Subcutaneous abdominal adipose tissue (tissue), 5 donors: ENCODE results near the gene MTMR2.

Source experiments
- H3K27ac ChIP-seq: one replicate; pipeline ENCODE4 v1.7.0; 2013; ENCODE audit warnings: low read depth, mild to moderate bottlenecking, inconsistent platforms, low read length, moderate library complexity
- H3K27me3 ChIP-seq, 5 donors: one replicate each; pipeline ENCODE4 v1.7.0; 2013; ENCODE audit warnings: low read length in 5 of 5, inconsistent platforms in 1 of 5; ENCODE audit not compliant: control insufficient read depth in 5 of 5, insufficient read depth in 4 of 5
- H3K36me3 ChIP-seq, 5 donors: one replicate each; pipeline ENCODE4 v1.7.0; 2013; ENCODE audit warnings: low read length in 5 of 5; ENCODE audit not compliant: control insufficient read depth in 5 of 5, insufficient read depth in 5 of 5
- H3K4me1 ChIP-seq, 5 donors: one replicate each; pipeline ENCODE4 v1.7.0; 2013; ENCODE audit warnings: low read length in 5 of 5, mild to moderate bottlenecking in 3 of 5, moderate library complexity in 1 of 5; ENCODE audit not compliant: control insufficient read depth in 5 of 5, insufficient read depth in 5 of 5
- H3K4me3 ChIP-seq, 5 donors: one replicate each; pipeline ENCODE4 v1.7.0; 2013; ENCODE audit warnings: low read length in 5 of 5, low read depth in 1 of 5
- H3K9ac ChIP-seq, 5 donors: one replicate each; pipeline ENCODE4 v1.7.0; 2013; ENCODE audit warnings: low read length in 5 of 5, mild to moderate bottlenecking in 4 of 5, moderate library complexity in 3 of 5
- H3K9me3 ChIP-seq, 5 donors: one replicate each; pipeline ENCODE4 v1.7.0; 2013; ENCODE audit warnings: low read length in 5 of 5; ENCODE audit not compliant: control insufficient read depth in 5 of 5
- donor health status: healthy.
- donor health status: healthy.
- donor health status: healthy.
- donor health status: healthy.
- donor health status: healthy.

Gene MTMR2

DNA sequence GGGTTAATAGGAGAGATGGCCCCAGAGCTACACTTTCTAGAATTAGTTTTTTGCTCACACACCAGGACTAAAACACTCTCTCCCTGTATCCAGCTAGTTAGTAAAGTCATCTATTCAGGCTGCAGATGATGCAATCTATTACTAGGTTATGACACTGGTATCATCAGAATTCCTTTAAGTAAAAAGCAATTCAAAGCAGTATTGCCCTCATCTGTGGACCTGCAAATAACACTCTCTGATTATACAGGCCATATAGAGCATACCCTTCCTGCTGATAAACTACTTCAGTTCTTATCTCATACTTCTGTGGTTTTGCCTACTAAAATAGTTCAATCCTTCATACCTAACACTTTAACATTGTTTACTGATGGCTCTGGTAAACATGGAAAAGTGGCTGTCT lies 13.5 kb upstream of the MTMR2 start:
- no peak overlapping the region for H3K27ac ChIP-seq
- no peak overlapping the region for H3K4me3 ChIP-seq
- no peaks in the 10 kb centered on the region for H3K9me3 ChIP-seq
- H3K9ac ChIP-seq: no peak overlapping the region
- H3K4me1 ChIP-seq: no peaks in the 10 kb centered on the region
- H3K27me3 ChIP-seq: no peaks in the 10 kb centered on the region
- no peaks in the 10 kb centered on the region for H3K36me3 ChIP-seq

- H3K4me3 ChIP-seq: no peak overlapping the region
- peaks cover 0 to 6% (median 0%) of the 10 kb centered on the region in 5 donors for H3K9me3 ChIP-seq
- H3K36me3 ChIP-seq: no peaks in the 10 kb centered on the region
- H3K27me3 ChIP-seq: no peaks in the 10 kb centered on the region
- H3K4me1 ChIP-seq: no peaks in the 10 kb centered on the region
- H3K27ac ChIP-seq: no peak overlapping the region
- H3K9ac ChIP-seq: no peak overlapping the region
Measured at GRCh38 chr11:95933594-95933993, 9.7 kb upstream of the MTMR2 start.

DNA sequence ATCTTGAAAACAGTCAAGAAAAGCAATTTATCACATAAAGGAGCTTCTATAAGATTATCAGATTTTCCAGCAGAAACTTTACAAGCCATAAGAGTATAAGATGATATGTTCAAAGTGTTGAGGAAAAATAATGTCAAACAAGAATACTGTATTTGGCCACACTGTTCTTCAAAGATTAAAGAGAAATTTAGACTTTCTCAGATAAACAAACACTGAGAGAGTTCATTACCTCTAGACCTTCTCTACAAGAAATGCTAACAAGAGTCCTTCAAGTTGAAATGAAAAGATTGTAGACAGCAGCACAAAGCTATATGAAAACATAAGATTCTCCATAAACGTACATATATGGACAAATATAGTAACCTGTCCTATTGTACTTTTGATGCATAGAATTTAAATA lies 8.0 kb upstream of the MTMR2 start:
- H3K27ac ChIP-seq: no peak overlapping the region
- H3K4me1 ChIP-seq: no peaks in the 10 kb centered on the region
- H3K27me3 ChIP-seq: no peaks in the 10 kb centered on the region
- no peak overlapping the region for H3K4me3 ChIP-seq
- H3K9me3 ChIP-seq: peaks cover 0 to 6% (median 0%) of the 10 kb centered on the region in 5 donors
- H3K36me3 ChIP-seq: no peaks in the 10 kb centered on the region
- no peak overlapping the region for H3K9ac ChIP-seq

DNA sequence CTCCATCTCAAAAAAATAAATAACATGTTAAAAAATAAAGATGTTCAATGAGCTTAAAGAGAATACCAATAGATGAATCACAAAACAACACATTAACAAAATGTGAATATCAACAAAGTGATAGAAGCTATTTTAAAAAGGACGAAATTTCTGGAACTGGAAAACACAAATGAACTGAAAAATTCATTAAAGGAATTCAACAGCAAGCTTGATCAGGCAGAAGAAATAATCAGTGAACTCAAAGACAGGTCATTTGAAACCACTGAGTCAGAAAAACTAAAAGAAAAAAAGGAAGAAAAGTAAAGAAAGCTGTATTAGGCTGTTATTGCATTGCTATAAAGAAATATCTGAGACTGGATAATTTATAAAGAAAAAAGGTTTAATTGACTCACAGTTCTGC lies 7.0 kb upstream of the MTMR2 start:
- Histone ChIP-seq H3K27ac (no peak overlapping the region), H3K9ac (no peak overlapping the region), H3K36me3 (no peaks in the 10 kb centered on the region), H3K27me3 (no peaks in the 10 kb centered on the region), H3K9me3 (peaks cover 0 to 6% (median 0%) of the 10 kb centered on the region in 5 donors), H3K4me3 (no peak overlapping the region), H3K4me1 (no peaks in the 10 kb centered on the region)

- H3K9me3 ChIP-seq: peaks cover 0 to 6% (median 0%) of the 10 kb centered on the region in 5 donors
- no peak overlapping the region for H3K27ac ChIP-seq
- no peak overlapping the region for H3K9ac ChIP-seq
- no peak overlapping the region for H3K4me3 ChIP-seq
- peaks cover 2 to 24% (median 16%) of the 10 kb centered on the region in 5 donors for H3K4me1 ChIP-seq
- no peaks in the 10 kb centered on the region for H3K36me3 ChIP-seq
- H3K27me3 ChIP-seq: no peaks in the 10 kb centered on the region
Measured at GRCh38 chr11:95926726-95927125, 2.8 kb upstream of the MTMR2 start.

DNA sequence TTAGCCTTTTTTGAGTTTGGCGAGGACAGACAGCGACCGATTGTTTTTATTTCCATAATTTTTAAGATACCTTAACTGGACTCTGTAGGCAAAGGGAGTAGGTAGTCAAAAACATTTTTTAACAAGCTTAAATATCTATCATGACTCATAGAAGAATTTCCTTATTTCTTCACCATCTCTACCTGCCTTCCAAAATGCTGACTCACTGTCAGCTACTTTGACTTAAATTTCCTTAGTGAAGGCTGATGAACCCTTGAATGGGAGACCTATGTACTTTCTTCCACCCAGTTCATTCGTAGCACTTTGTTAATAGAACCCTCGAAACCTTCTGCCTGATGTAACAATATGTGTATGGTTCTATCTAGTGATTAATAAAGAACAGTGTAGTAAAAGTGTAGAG lies 1.1 kb upstream of the MTMR2 start:
- H3K4me3 ChIP-seq: peak overlapping the region in 2 of 5 donors; percentile 95 to 97

GRCh38 chr11:95924414-95924760 lies 480 bp upstream of the MTMR2 start:
- no peaks in the 10 kb centered on the region for H3K36me3 ChIP-seq
- H3K4me3 ChIP-seq: peak overlapping the region; percentile 81 to 97 (median 86)
- H3K9me3 ChIP-seq: peaks cover 0 to 3% (median 0%) of the 10 kb centered on the region in 5 donors
- H3K27ac ChIP-seq: peak overlapping the region; percentile 99
- H3K27me3 ChIP-seq: no peaks in the 10 kb centered on the region
- peaks cover 2 to 29% (median 19%) of the 10 kb centered on the region in 5 donors for H3K4me1 ChIP-seq
- H3K9ac ChIP-seq: peak overlapping the region; percentile 95 to 100 (median 96)

More for the DNA sequence above, 1.1 kb upstream of the MTMR2 start:
- Histone ChIP-seq H3K9me3 (peaks cover 0 to 2% (median 0%) of the 10 kb centered on the region in 5 donors), H3K4me1 (peaks cover 2 to 29% (median 19%) of the 10 kb centered on the region in 5 donors), H3K27me3 (no peaks in the 10 kb centered on the region), H3K9ac (no peak overlapping the region), H3K36me3 (no peaks in the 10 kb centered on the region), H3K27ac (peak overlapping the region; percentile 99)

DNA sequence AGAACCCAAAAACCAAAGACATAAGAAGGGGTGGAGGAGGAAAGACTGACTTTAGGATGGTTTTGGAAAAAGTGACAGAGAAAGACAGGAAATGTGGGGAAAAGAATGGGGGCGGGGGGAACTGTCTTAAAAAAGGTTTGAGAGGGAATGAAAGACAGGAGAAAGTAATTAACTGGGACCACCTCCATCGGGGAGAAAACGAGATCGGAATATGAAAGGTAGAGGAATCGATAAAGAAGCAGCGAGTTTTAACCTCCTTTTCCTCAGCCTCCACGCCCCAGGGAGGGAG lies 524 bp downstream of the MTMR2 start:
- H3K9me3 ChIP-seq: peaks cover 0 to 3% (median 0%) of the 10 kb centered on the region in 5 donors
- no peaks in the 10 kb centered on the region for H3K36me3 ChIP-seq
- H3K27ac ChIP-seq: peak overlapping the region; percentile 99
- H3K4me1 ChIP-seq: peaks cover 2 to 33% (median 23%) of the 10 kb centered on the region in 5 donors
- no peaks in the 10 kb centered on the region for H3K27me3 ChIP-seq
- peak overlapping the region; percentile 91 to 98 (median 96) for H3K9ac ChIP-seq
- H3K4me3 ChIP-seq: peak overlapping the region; percentile 81 to 95 (median 86)

DNA sequence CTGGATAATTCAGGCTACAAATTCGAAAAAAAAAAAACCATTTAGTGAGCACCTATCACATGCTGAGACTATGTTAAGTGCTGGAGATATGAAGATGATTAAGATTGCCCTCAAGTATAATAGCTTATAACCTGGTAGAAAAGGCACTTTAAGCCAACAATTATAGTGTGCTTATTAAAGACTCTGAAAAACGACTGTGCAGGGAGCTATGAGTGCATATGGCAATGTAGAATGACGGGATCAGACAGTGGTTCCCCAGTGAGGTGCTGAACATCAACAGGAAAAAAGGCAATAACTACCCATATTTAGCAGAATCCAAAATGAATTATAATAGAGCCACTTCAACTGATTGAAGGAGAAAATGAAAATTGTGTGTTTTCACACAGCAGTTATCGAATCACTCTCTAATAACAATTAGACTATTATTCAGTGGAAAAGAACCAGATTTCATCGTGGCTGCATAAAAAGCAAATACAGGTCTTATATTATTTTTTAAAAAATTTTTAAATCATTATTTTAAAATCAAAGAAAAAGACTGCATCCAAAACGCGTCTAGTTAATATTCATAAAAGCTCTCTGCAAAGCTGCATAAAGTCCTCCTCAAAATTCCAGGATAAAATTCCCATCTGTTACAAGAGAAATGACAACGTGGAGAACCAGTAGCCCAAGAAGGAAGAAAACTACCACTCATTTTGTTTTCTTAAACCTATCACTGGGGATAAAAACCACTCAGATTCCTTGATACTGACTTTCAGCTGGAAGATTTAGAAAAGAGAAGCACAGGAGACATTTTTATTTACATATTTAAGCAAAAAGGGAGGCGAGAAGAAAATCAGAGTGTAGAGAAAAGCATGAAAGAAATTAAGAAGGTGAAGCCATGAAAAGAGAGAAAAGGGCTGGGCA lies 1.1 kb downstream of the MTMR2 start:
- H3K9me3 ChIP-seq: peaks cover 0 to 3% (median 0%) of the 10 kb centered on the region in 5 donors
- H3K4me3 ChIP-seq: peak overlapping the region; percentile 81 to 95 (median 86)
- peak overlapping the region; percentile 99 for H3K27ac ChIP-seq
- H3K36me3 ChIP-seq: no peaks in the 10 kb centered on the region
- no peaks in the 10 kb centered on the region for H3K27me3 ChIP-seq
- H3K4me1 ChIP-seq: peaks cover 2 to 38% (median 23%) of the 10 kb centered on the region in 5 donors
- H3K9ac ChIP-seq: peak overlapping the region; percentile 91 to 98 (median 96)

DNA sequence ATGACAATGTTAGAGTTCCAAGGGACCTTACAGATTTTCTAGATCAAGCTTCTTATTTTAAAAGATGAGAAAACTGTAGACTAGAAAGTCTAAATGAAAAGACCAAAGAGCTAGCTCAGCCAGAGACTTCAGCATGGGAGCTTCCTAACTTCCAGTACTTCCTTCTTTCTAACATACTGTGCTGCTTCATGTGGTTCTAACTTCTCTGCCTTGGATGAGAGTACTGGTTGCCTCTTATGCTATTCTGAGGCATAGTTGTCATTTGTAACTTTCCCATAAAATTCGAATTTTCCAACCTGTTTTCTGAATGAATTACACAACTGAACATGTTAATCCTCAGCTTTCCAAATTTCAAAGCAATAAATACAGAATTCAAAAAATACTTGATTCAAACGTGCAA lies 1.8 kb downstream of the MTMR2 start:
- H3K27ac ChIP-seq: peak overlapping the region; percentile 52
- peaks cover 2 to 42% (median 27%) of the 10 kb centered on the region in 5 donors for H3K4me1 ChIP-seq
- peak overlapping the region in 1 of 5 donors; percentile 95 for H3K4me3 ChIP-seq
- peak overlapping the region in 2 of 5 donors; percentile 33 to 39 for H3K9ac ChIP-seq
- no peaks in the 10 kb centered on the region for H3K27me3 ChIP-seq
- H3K9me3 ChIP-seq: peaks cover 0 to 3% (median 0%) of the 10 kb centered on the region in 5 donors
- H3K36me3 ChIP-seq: no peaks in the 10 kb centered on the region
